Caco-2 (cell line): Measurements from ENCODE around the gene ATXN1. TPM values are rescaled to one million over a fixed set of nuclear protein-coding genes. Genes with fewer than 3 reads are reported as not detected.

Source experiments
- BruUV-seq: library from RNA; stranded (reverse); fragments of 400-500 nt; replicated peaks from 2 replicates; lab custom pipeline; 2021; lab: Mats Ljungman, UMichigan
- CTCF ChIA-PET: fragments of 300-600 bp; sonication (Branson Sonifier 250); formaldehyde crosslinking; loops from one replicate; lab custom pipeline; 2022; ENCODE audit warnings: antibody characterized with exemption; lab: Charles Lee
- POLR2A ChIA-PET: fragments of 300-600 bp; sonication (Branson Sonifier 250); formaldehyde crosslinking; loops from one replicate; lab custom pipeline; 2022; ENCODE audit warnings: antibody characterized with exemption; lab: Charles Lee
- DNase-seq, 2 experiments: peaks; one replicate each; pipeline versions ENCODE4 v3.0.0 to v3.0.0-alpha.2; 2020 to 2022
- H3K27me3 ChIP-seq: replicated peaks from 2 replicates; pipeline ENCODE4 v1.6.0; 2011; ENCODE audit warnings: low read length; ENCODE audit not compliant: control insufficient read depth, insufficient read depth
- H3K36me3 ChIP-seq: 2 replicates; pipeline ENCODE4 v1.5.1; 2011; ENCODE audit warnings: low read length; ENCODE audit not compliant: control insufficient read depth, insufficient read depth
- H3K4me1 ChIP-seq: fragments of 250-450 bp; sonication (Bioruptor Pico); 2 replicates; pipeline ENCODE4 v1.5.1; 2020; ENCODE audit warnings: mild to moderate bottlenecking
- H3K4me3 ChIP-seq: 2 replicates; pipeline ENCODE4 v1.5.1; 2011; ENCODE audit warnings: low read depth, mild to moderate bottlenecking, control low read depth, low read length
- H3K9me3 ChIP-seq: fragments of 250-450 bp; sonication (Bioruptor Pico); 2 replicates; pipeline ENCODE4 v1.5.1; 2020; ENCODE audit warnings: mild to moderate bottlenecking, moderate library complexity
- H3K27ac Mint-ChIP-seq: one replicate; pipeline ENCODE4 v1.8.0; 2022; ENCODE audit warnings: mixed read lengths; ENCODE audit not compliant: unreplicated experiment
- H3K27me3 Mint-ChIP-seq: one replicate; pipeline ENCODE4 v1.8.0; 2022; ENCODE audit warnings: mixed read lengths; ENCODE audit not compliant: insufficient read depth, unreplicated experiment
- H3K36me3 Mint-ChIP-seq: one replicate; pipeline ENCODE4 v1.8.0; 2022; ENCODE audit warnings: mild to moderate bottlenecking, mixed read lengths; ENCODE audit not compliant: insufficient read depth, unreplicated experiment
- H3K4me1 Mint-ChIP-seq: one replicate; pipeline ENCODE4 v1.8.0; 2022; ENCODE audit warnings: low read depth, mixed read lengths; ENCODE audit not compliant: unreplicated experiment
- H3K4me3 Mint-ChIP-seq: one replicate; pipeline ENCODE4 v1.8.0; 2022; ENCODE audit warnings: mild to moderate bottlenecking, moderate library complexity, mixed read lengths; ENCODE audit not compliant: unreplicated experiment
- H3K9me3 Mint-ChIP-seq: one replicate; pipeline ENCODE4 v1.8.0; 2022; ENCODE audit warnings: mixed read lengths; ENCODE audit not compliant: unreplicated experiment
- intact Hi-C: fragments of 100-400 bp; cut with micrococcal nuclease; formaldehyde crosslinking; loops from one replicate; pipeline ENCODE4 v1.10.0; 2022; ENCODE audit not compliant: unreplicated experiment
- total RNA-seq: library from RNA; stranded (reverse); gene quantifications from 2 replicates; pipeline ENCODE4 v1.2.3, GENCODE V29; 2022
- TF ChIP-seq, protein P1 (sequence below), 2 experiments: fragments of 200-600 bp in 1 of 2; IDR thresholded peaks; 1 replicate in 1 of 2; 2 replicates in 1 of 2; pipeline versions ENCODE4 v1.5.1 to v1.8.0; 2011 to 2022; ENCODE audit warnings: antibody characterized with exemption in 1 of 2, control low read depth in 1 of 2, inconsistent platforms in 1 of 2, low read depth in 1 of 2, low read length in 1 of 2, mild to moderate bottlenecking in 1 of 2, moderate library complexity in 1 of 2; ENCODE audit not compliant: insufficient read depth in 1 of 2, severe bottlenecking in 1 of 2, unreplicated experiment in 1 of 2

Gene ATXN1
- total RNA-seq, 1 experiment from 2014 or later, result 14.2 TPM

GRCh38 chr6:16477367-16478149 lies 283.7 kb downstream of the ATXN1 start:
- BruUV-seq, result no TSS peak
- Histone ChIP-seq H3K27me3 (no peaks in the 10 kb centered on the region), H3K4me3 (no peak overlapping the region), H3K36me3 (no peaks in the 10 kb centered on the region), H3K9me3 (no peaks in the 10 kb centered on the region; the same call in 1 of the 2 replicates), H3K4me1 (peaks cover 26% of the 10 kb centered on the region)
- no peak for DNase-seq
- no peak overlapping the region for H3K27ac Mint-ChIP-seq
- H3K27me3 Mint-ChIP-seq, result no peaks in the 10 kb centered on the region
- POLR2A ChIA-PET, result no interaction called here
- H3K9me3 Mint-ChIP-seq, result no peaks in the 10 kb centered on the region
- intact Hi-C loops, result no loop called here
- no peaks in the 10 kb centered on the region for H3K36me3 Mint-ChIP-seq
- no peak overlapping the region for H3K4me3 Mint-ChIP-seq
- TF ChIP-seq, protein P1, sequence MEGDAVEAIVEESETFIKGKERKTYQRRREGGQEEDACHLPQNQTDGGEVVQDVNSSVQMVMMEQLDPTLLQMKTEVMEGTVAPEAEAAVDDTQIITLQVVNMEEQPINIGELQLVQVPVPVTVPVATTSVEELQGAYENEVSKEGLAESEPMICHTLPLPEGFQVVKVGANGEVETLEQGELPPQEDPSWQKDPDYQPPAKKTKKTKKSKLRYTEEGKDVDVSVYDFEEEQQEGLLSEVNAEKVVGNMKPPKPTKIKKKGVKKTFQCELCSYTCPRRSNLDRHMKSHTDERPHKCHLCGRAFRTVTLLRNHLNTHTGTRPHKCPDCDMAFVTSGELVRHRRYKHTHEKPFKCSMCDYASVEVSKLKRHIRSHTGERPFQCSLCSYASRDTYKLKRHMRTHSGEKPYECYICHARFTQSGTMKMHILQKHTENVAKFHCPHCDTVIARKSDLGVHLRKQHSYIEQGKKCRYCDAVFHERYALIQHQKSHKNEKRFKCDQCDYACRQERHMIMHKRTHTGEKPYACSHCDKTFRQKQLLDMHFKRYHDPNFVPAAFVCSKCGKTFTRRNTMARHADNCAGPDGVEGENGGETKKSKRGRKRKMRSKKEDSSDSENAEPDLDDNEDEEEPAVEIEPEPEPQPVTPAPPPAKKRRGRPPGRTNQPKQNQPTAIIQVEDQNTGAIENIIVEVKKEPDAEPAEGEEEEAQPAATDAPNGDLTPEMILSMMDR (IDR thresholded peaks at IDR 0.05; ENCODE audit: insufficient read depth in 1 of 2, low read depth in 1 of 2, low read length in 1 of 2, severe bottlenecking in 1 of 2, unreplicated experiment in 1 of 2), result no peak
- CTCF ChIA-PET, result no interaction called here
- peaks cover 15% of the 10 kb centered on the region for H3K4me1 Mint-ChIP-seq

GRCh38 chr6:16476861-16477260 lies 284.4 kb downstream of the ATXN1 start:
- no peaks in the 10 kb centered on the region for H3K36me3 ChIP-seq
- H3K9me3 ChIP-seq, result no peaks in the 10 kb centered on the region
- no peaks in the 10 kb centered on the region for H3K27me3 ChIP-seq
- no peak overlapping the region for H3K4me3 ChIP-seq
- Mint-ChIP-seq H3K27ac (no peak overlapping the region), H3K4me1 (peaks cover 22% of the 10 kb centered on the region), H3K36me3 (no peaks in the 10 kb centered on the region), H3K4me3 (no peak overlapping the region), H3K9me3 (no peaks in the 10 kb centered on the region), H3K27me3 (no peaks in the 10 kb centered on the region)
- intact Hi-C loops, result no loop called here
- POLR2A ChIA-PET, result no interaction called here
- CTCF ChIA-PET, result no interaction called here
- peaks cover 33% of the 10 kb centered on the region for H3K4me1 ChIP-seq
- no TSS peak for BruUV-seq
- TF ChIP-seq, protein P1 (IDR thresholded peaks at IDR 0.05; ENCODE audit: insufficient read depth in 1 of 2, low read depth in 1 of 2, low read length in 1 of 2, severe bottlenecking in 1 of 2, unreplicated experiment in 1 of 2), result no peak
- DNase-seq, result no peak

- Histone ChIP-seq H3K9me3 (no peaks in the 10 kb centered on the region), H3K27me3 (no peaks in the 10 kb centered on the region), H3K4me3 (no peak overlapping the region), H3K36me3 (no peaks in the 10 kb centered on the region), H3K4me1 (peaks cover 47% of the 10 kb centered on the region)
- ChIA-PET CTCF (no interaction called here), POLR2A (no interaction called here)
- Mint-ChIP-seq H3K27me3 (no peaks in the 10 kb centered on the region), H3K36me3 (no peaks in the 10 kb centered on the region), H3K9me3 (no peaks in the 10 kb centered on the region), H3K4me3 (no peak overlapping the region), H3K27ac (no peak overlapping the region), H3K4me1 (peaks cover 34% of the 10 kb centered on the region)
- intact Hi-C loops, result no loop called here
- DNase-seq, result no peak
- TF ChIP-seq, protein P1 (IDR thresholded peaks at IDR 0.05; ENCODE audit: insufficient read depth in 1 of 2, low read depth in 1 of 2, low read length in 1 of 2, severe bottlenecking in 1 of 2, unreplicated experiment in 1 of 2), result no peak
- no TSS peak for BruUV-seq
Observed at GRCh38 chr6:16475494-16475781, 285.8 kb downstream of the ATXN1 start.
